Measurements from ENCODE around the gene KDM6A.
"Not testable (repeated sequence)": the region's sequence is repeated elsewhere in the genome, so short reads cannot be mapped to it uniquely, and the experiment has no call there.

Gene KDM6A

GRCh38 chrX:45011597-45011996 is 138.6 kb downstream of the KDM6A start:
- DNase-seq: no peak

DNA sequence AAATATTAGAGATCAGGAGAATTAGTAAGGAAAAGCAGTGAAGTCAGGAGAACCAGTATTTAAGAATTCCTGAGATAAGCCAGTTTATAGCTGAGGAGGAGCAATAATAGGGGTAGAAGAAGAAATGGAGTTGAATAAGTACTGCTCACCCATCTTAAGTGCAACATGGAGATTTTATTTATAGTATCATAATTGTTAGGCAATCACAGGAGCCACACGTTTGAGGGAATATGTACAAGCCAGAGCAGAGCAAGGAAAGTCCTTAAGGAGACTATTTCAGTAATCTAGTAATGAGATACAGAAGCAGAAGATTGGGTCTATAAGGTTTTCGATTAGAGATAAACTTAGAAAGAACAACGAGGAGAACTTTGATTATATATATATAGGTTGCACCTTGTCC is 145.0 kb downstream of the KDM6A start:
- no peak for DNase-seq

- no peak for DNase-seq
Measured at GRCh38 chrX:45022150-45022549, 149.2 kb downstream of the KDM6A start.

GRCh38 chrX:45024501-45024900 is 151.5 kb downstream of the KDM6A start:
- no peak for DNase-seq

DNA sequence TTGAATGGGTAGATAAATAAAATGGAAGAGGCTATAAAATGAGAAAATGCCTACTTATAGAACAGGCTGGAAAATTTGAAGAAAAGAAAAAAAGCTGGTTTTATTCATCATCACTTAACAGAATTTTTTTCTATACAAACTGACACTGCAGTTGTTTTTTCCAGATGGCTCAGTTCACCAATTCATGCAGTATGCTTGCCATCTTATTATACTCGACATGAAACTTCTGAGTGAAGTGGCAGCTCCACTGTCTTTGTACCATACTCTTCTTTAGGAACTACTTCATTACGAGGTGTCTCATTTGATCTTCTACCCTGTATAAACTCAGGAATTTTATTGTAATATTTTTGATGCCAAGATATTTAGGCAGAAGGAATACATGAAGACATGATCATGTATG is 153.0 kb downstream of the KDM6A start:
- DNase-seq: no peak

- DNase-seq: no peak
Measured at GRCh38 chrX:45031830-45032378, 158.9 kb downstream of the KDM6A start.

DNA sequence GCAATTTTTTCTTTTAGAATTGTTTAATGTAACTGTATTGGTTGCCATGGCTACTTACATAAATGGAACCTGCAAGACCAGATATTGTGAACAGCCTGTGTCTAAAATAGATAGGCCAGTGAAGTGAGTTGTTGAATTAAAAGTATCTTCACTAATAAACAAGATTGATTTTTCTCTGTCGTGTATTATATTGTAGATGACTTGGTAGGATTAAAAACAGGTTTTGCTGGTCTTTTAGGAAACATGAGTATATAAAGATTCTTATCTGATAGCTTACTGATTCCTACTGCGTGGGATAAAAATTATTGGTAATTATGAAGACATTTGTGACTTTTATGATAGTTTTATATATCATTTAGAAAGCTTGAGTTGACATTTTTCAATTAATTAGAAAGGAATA is 162.1 kb downstream of the KDM6A start:
- no peak for DNase-seq

GRCh38 chrX:45036161-45036560 is 163.2 kb downstream of the KDM6A start:
- DNase-seq: no peak

GRCh38 chrX:45040137-45040536 is 167.1 kb downstream of the KDM6A start:
- DNase-seq: not testable (repeated sequence)

DNA sequence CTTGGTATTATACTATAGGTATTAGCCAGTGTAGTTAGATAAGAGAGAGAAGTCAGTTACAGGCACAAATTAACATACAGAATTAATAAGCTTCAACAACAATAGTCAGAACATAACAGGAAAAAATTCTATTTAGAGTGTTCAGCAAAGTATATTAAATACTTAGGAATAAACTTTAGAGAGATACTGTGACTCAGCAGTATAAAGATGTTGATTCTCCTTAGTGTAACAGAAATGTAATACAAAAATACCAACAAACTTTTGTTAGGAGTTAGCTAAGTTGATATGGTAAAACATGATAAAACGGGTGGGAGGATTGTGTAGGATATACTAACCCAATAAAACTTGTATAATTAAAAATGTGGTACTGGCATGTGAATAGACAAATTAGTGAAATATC is 173.4 kb downstream of the KDM6A start:
- DNase-seq: no peak

GRCh38 chrX:45050558-45050957 is 177.6 kb downstream of the KDM6A start:
- no peak for DNase-seq

- DNase-seq: no peak
Measured at GRCh38 chrX:45056428-45057145, 183.6 kb downstream of the KDM6A start.

DNA sequence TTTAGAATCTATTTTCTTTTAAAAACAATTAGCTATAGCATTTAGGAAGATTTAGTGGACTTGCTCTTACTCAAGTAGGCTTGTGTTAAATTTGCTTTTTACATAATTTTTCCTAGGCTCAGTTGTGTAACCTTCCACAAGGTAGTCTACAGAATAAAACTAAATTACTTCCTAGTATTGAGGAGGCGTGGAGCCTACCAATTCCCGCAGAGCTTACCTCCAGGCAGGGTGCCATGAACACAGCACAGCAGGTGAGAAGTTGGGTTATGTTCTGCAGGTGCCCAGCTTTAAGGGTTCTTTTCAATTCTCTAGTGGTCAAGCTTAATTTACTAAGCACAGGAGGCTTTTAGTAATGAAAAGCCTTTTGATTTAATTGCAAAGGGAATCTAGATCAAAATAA is 186.9 kb downstream of the KDM6A start:
- not testable (repeated sequence) for DNase-seq

DNA sequence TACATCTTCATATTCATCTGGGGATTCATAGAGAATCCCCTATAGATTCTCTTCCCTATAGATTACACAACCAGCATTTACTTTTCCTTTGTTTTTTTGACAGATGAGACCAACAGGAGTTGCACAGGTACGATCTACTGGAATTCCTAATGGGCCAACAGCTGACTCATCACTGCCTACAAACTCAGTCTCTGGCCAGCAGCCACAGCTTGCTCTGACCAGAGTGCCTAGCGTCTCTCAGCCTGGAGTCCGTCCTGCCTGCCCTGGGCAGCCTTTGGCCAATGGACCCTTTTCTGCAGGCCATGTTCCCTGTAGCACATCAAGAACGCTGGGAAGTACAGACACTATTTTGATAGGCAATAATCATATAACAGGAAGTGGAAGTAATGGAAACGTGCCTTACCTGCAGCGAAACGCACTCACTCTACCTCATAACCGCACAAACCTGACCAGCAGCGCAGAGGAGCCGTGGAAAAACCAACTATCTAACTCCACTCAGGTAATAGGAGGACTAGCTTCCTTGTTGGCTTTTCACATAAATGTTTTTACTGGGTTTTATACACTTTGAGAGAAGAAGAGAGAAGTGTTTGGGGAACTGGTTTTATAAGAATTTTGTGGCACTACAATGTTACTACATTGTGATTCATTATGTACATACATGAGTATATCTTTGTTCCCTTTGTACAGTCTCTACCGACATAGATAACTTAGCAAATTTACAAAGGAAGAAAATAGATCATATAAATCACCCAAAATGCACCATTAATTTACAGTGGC is 190.5 kb downstream of the KDM6A start:
- DNase-seq: no peak

DNA sequence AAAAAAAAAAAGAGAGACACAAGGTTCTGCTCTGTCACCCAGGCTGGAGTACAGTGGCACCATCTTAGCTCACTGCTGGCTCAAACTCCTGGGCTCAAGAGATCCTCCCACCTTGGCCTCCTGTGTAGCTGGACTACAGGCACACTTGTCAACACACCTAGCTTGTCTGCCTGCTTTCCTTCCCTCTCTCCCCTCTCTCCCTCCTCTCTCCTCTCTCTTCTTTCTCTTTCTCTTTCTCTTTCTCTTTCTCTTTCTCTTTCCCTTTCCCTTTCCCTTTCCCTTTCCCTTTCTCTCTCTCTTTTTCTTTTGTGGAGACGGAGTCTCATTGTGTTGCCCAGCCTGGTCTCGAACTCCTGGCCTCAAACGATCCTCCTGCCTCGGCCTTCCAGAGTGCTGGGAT is 195.6 kb downstream of the KDM6A start:
- DNase-seq: no peak

- DNase-seq: peak; percentile 16
Measured at GRCh38 chrX:45070116-45071007, 197.4 kb downstream of the KDM6A start.

- not testable (repeated sequence) for DNase-seq
Measured at GRCh38 chrX:45073011-45073410, 200.0 kb downstream of the KDM6A start.

- DNase-seq: no peak
Measured at GRCh38 chrX:45077748-45078424, 204.9 kb downstream of the KDM6A start.

- DNase-seq: no peak
Measured at GRCh38 chrX:45083314-45083713, 210.3 kb downstream of the KDM6A start.

- no peak for DNase-seq
Measured at GRCh38 chrX:45110494-45110893, 237.5 kb downstream of the KDM6A start.

- no peak for DNase-seq
Measured at GRCh38 chrX:45126158-45126557, 253.2 kb downstream of the KDM6A start.

DNA sequence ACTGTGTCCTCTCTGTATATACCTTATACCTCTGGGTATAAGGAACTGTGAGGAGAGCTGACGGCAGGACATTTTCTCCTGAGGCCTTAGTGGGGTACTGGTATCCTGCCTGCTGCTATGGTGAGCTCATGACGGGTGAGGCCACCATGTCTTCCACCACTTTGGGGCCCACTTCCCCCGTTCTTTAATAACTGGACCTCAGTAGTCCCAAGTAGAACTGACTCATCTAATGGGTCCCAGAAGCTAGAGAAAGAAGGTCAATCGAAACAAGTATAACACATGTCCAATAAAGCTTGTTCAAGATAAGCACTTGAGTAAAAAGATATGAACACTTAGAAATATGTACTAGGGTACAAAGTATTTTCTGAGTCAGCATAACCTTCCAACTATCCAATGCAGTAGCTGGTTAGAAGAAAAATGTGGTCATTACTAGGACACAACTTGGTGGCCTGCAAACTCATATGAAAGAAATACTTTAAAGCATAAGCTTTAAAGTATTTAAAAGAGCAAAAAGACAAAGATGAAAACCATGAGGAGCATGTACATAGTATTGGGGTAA is 256.0 kb downstream of the KDM6A start:
- no peak for DNase-seq

All from NCI-H748 treated with DMSO at 0.1 percent for 48 hours (cell line).